Fibroblast of the aortic adventitia (primary cell): ENCODE measurements around the gene BPIFB2. TPM values are rescaled to one million over a fixed set of nuclear protein-coding genes. Genes with fewer than 3 reads are reported as not detected.

Experiments
- DNase-seq: peaks from one replicate; pipeline ENCODE4 v3.0.0-alpha.2; 2010; ENCODE audit warnings: low read depth
- H3K4me3 ChIP-seq: 2 replicates; pipeline ENCODE4 v1.5.1; 2011; ENCODE audit warnings: low read depth, mild to moderate bottlenecking, control low read depth, low read length, moderate library complexity
- CTCF ChIP-seq: IDR thresholded peaks from 2 replicates; pipeline ENCODE4 v1.5.1; 2011; ENCODE audit warnings: mild to moderate bottlenecking, low read length, control low read depth, inconsistent platforms; ENCODE audit not compliant: insufficient read depth
- total RNA-seq: library from RNA; depleted of rRNA; stranded (reverse); fragments of >200 nt; gene quantifications from 2 replicates; pipeline ENCODE4 v1.2.3, GENCODE V29; 2012; ENCODE audit warnings: low replicate concordance

Gene BPIFB2
- total RNA-seq, 1 donor: not detected

GRCh38 chr20:33053291-33054106 lies 46.0 kb downstream of the BPIFB2 start, which contains the start of gene BPIFB3:
BPIFB3 (plus strand) TSS chr20:33053903; CDS start chr20:33055436, 1,533 bp downstream.
- TF ChIP-seq CTCF: no peak

GRCh38 chr20:33054381-33054780 lies 46.9 kb downstream of the BPIFB2 start:
- DNase-seq: no peak
- no peak for TF ChIP-seq CTCF
- no peak overlapping the region for H3K4me3 ChIP-seq

More at GRCh38 chr20:33053291-33054106, 46.0 kb downstream of the BPIFB2 start, which contains the start of gene BPIFB3:
- no peak for DNase-seq
- no peak within 1 kb of the TSS for H3K4me3 ChIP-seq

GRCh38 chr20:33054791-33055190 lies 47.3 kb downstream of the BPIFB2 start:
- no peak for DNase-seq
- H3K4me3 ChIP-seq: no peak overlapping the region
- no peak for TF ChIP-seq CTCF

- DNase-seq: no peak
- no peak overlapping the region for H3K4me3 ChIP-seq
- TF ChIP-seq CTCF: no peak
Observed at GRCh38 chr20:33059136-33059535, 51.6 kb downstream of the BPIFB2 start.

- TF ChIP-seq CTCF: no peak
- no peak for DNase-seq
- no peak overlapping the region for H3K4me3 ChIP-seq
Observed at GRCh38 chr20:33059741-33060390, 52.4 kb downstream of the BPIFB2 start.

- no peak overlapping the region for H3K4me3 ChIP-seq
- no peak for DNase-seq
- TF ChIP-seq CTCF: no peak
Observed at GRCh38 chr20:33061658-33062028, 54.1 kb downstream of the BPIFB2 start.
